NCI-H1436 treated with DMSO at 0.1 percent for 48 hours (cell line): ENCODE measurements around the gene GJE1.

Experiments used
- DNase-seq: peaks from one replicate; lab custom pipeline; 2025; lab: John Stamatoyannopoulos, UW

The GJE1 gene

DNA sequence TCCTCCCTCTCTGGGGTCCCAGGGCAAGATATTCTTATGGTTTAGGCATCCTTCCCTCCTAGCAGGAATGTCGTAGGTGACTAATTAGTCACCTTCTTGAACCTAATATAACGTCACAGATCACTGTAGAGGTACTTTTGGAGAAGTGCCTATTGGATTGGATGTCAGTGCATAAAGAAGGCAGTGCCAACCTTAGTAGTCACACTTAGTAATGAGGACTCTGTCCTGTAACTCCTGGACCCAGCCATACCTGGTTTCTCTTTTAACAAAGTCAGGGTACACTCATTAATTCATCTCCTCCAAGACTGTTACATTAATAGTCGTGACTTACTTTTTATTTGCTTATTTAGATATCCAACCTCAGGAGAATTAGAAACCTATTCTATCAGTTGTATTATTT, 34.3 kb downstream of the GJE1 start:
- no peak for DNase-seq

DNA sequence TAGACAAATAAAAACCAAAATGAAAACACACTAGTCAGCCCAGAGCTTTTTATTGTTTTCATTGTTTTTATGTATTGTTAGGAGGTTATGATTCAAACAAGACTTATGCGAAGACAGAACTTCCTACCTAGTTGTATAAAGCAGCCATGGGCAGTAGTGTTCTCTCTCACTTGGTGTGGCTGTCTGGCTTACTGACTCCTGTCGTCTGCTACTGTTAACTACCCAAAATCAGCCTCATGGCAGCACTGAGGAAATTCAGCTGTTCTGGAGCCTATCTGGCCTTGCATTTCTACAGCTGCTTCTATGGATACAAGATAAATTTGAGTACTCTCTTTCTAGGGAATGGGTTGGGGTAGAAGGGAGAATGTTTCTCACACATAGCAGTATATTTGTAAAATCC, 34.8 kb downstream of the GJE1 start:
- DNase-seq = no peak

DNA sequence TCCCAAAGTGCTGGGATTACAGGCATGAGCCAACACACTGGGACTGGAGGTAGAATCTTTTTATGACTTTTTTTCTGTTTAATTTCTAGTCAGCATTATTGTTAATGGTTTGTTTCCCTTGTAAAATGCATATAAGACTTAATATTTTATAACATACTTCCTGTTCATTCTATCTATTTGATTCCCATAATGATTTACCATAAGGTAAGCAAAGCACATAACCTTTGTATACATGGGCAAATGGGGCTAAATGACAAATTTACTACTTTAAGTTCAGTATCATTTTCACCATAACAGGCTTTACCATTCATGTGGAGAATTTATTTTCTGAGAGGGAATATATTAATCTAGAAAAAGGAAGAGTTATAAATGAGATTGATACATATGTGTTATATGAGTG, 38.6 kb downstream of the GJE1 start:
- no peak for DNase-seq

DNA sequence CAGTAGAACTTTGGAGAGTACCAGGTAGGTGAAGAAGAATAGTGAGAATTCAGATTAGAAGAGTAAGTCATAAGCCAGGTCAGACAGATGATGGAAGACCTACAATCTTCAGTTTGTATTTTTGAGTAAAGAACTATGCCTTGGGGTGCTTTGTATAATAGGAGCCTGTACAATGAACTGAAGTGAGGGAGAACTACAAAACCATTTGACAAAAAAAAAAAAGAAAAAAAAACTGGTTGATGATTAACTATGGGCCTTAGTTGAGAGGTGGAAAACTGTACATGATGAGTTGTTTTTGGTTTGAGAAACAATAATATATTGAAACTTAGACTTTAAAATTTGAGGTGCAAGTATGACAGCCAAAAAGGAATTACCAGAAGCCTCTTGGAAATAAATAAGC, 40.0 kb downstream of the GJE1 start:
- DNase-seq = no peak

DNA sequence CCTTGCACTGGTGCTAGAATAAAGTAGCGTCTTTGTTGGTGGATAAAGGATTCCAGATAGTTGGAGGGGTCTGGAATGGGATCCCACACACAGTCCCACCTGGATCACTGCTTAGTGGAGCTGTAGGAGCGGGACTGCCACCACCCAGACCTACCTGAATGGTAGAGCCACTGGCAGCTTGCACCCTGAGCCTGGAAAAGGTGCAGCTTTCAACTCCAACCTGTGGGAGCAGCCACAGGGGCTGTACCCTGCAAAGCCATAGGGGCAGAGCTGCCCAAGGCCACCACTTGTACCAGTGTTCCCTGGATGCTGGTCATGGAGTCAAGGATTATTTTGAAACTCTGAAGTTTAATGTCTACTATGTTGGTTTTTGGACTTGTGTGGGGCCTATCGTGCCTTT, 41.3 kb downstream of the GJE1 start:
- DNase-seq = no peak

DNA sequence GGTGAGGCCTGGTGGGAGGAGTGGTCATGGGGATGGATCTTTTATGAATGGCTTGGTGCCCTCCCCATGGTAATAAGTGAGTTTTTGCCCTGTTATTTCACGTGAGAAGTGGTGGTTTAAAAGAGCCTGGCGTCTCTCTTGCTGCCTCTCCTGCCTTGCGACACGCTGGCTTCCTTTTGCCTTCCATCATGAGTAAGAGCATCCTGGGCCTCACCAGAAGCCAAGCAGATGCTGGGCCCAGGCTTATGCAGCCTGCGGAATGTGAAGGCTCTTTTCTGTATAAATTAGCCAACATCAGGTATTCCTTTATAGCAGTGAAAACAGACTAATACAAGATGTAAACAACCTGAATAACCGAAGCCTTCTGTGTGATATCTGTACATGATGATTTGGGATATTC, 42.0 kb downstream of the GJE1 start:
- DNase-seq = no peak

DNA sequence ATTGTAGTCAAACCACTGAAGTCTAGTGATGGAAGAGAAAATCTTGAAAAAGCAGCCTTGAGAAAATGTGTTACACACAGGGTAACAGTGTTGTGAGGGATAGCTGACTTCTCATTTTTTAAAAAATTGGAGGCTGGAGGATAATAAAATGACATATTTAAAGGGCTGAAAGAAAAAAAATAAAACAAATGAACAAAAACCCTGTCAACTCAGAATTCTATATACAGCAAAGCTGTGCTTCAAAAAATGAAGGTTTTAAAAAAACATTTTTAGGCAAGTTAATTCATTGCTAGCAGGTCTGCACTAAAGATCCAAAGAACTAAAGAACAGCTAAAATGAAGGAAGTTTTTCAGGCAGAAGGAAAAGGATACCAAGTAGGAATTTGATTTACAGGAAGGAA, 45.4 kb downstream of the GJE1 start:
- DNase-seq = no peak

DNA sequence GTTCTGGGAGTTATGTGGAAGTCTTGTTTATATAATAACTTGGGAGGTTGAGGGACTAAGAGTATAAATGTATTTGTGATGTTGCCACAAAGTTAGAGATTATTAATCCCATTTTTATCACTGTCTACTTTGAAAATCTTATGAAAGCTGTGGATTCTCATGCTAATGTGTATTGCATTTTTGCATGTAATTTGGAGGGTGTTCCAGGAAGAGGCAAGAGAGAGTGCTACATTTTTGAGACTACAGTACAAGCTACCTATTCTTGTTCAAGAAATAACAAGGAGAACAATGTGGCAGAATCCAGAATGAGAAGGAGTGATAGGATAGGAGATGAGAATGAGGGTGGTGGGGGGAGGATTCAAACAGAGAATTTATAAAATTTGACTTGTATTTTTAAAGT, 49.3 kb downstream of the GJE1 start:
- no peak for DNase-seq

DNA sequence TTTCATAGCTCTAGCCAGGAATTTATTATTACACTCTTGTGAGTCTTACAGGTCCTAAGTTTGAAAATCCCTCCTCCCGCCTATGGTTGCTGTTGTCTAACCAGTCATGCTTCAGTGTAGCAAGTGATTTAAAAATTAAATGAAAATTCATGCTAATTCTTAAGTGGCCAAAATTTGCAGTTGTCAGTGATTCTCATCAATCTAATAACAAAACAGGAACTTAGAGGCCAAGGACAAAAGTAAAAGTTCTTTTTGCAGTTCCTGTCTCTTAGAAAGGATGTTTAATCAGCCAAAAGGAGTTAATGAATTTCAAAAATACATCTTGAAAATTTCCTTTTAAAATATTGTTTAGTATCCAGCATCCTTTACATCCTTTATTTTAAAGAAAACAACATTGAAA, 50.6 kb downstream of the GJE1 start:
- DNase-seq = no peak

DNA sequence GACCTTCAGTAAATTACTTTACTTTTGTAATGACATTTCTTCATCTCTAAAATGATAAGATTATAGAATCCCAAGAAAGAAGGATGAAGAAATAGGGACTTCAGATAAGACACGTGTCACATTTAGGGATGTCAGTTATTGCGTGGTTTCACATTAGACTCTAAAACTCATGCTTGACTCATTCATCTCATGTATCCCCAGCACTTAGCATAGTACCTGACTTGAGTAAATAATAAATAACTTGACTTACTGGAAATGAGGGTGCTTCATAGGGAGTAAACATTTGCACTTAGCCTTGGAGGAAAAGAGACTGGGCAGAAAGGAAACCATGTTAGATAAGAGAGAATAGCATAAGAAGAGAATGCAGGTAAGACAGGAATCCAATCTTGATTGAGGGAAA, 51.6 kb downstream of the GJE1 start:
- DNase-seq = no peak
